A673 (cell line): ENCODE data around the gene VSIR.

Source experiments
- EZH2 ChIP-seq: fragments of 200-600 bp; sonication (generic); IDR thresholded peaks from 2 replicates; pipeline ENCODE4 v1.6.1; 2017; ENCODE audit warnings: borderline replicate concordance, low read depth, mild to moderate bottlenecking, mixed read lengths, antibody characterized with exemption, low read length; ENCODE audit not compliant: poor library complexity, severe bottlenecking
- TF ChIP-seq, protein P1 (sequence below): fragments of 300-800, 200-600 bp; sonication (generic); conservative IDR thresholded peaks from 2 replicates; pipeline ENCODE4 v1.5.1; 2017; ENCODE audit warnings: low read depth, mild to moderate bottlenecking, antibody characterized with exemption, low read length, moderate library complexity, mixed read lengths

DNA sequence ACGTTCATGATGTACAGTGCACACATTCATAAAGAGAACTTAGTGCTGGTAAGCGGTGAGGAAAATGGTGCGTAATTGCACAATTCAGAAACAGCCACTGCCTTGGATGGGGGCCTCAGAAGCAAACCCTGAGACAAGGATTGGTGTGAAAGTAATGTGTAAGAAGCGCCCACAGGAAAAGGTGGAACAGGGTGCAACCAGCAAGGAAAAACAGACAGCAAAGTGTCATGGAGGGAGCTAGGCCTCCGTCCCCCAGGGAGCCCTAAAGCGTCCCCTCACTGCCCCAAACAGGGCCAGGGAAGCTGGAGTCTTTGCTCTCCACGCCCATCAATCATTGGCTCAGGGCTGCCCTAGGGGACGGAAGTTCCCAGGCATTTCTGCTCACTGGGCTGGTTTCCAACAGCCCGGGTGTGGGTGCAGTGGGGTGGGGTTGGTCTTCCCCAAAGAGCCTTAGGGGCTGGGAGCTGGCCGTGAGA lies 44.1 kb downstream of the VSIR start:
- TF ChIP-seq, protein P1, sequence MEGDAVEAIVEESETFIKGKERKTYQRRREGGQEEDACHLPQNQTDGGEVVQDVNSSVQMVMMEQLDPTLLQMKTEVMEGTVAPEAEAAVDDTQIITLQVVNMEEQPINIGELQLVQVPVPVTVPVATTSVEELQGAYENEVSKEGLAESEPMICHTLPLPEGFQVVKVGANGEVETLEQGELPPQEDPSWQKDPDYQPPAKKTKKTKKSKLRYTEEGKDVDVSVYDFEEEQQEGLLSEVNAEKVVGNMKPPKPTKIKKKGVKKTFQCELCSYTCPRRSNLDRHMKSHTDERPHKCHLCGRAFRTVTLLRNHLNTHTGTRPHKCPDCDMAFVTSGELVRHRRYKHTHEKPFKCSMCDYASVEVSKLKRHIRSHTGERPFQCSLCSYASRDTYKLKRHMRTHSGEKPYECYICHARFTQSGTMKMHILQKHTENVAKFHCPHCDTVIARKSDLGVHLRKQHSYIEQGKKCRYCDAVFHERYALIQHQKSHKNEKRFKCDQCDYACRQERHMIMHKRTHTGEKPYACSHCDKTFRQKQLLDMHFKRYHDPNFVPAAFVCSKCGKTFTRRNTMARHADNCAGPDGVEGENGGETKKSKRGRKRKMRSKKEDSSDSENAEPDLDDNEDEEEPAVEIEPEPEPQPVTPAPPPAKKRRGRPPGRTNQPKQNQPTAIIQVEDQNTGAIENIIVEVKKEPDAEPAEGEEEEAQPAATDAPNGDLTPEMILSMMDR = no peak
- TF ChIP-seq EZH2 = no peak
